ENCODE data around the gene UNC5C.

UNC5C gene

GRCh38 chr4:95517576-95518345, 31.0 kb downstream of the UNC5C start:
- no peak for DNase-seq

- DNase-seq: no peak
Measured at GRCh38 chr4:95516528-95517017, 32.2 kb downstream of the UNC5C start.

GRCh38 chr4:95515589-95515988, 33.2 kb downstream of the UNC5C start:
- no peak for DNase-seq

- DNase-seq: no peak
Measured at GRCh38 chr4:95513022-95513421, 35.8 kb downstream of the UNC5C start.

- DNase-seq: no peak
Measured at GRCh38 chr4:95511477-95511876, 37.3 kb downstream of the UNC5C start.

GRCh38 chr4:95510877-95511276, 37.9 kb downstream of the UNC5C start:
- no peak for DNase-seq

GRCh38 chr4:95510145-95510544, 38.6 kb downstream of the UNC5C start:
- no peak for DNase-seq

- DNase-seq: no peak
Measured at GRCh38 chr4:95508421-95508820, 40.4 kb downstream of the UNC5C start.

GRCh38 chr4:95507561-95507960, 41.2 kb downstream of the UNC5C start:
- no peak for DNase-seq

GRCh38 chr4:95507147-95507546, 41.6 kb downstream of the UNC5C start:
- DNase-seq: no peak

- DNase-seq: no peak
Measured at GRCh38 chr4:95506264-95506663, 42.5 kb downstream of the UNC5C start.

GRCh38 chr4:95505799-95506198, 43.0 kb downstream of the UNC5C start:
- no peak for DNase-seq

GRCh38 chr4:95505151-95505550, 43.6 kb downstream of the UNC5C start:
- DNase-seq: peak; percentile 72

GRCh38 chr4:95504501-95504900, 44.3 kb downstream of the UNC5C start:
- no peak for DNase-seq

- no peak for DNase-seq
Measured at GRCh38 chr4:95500361-95500760, 48.4 kb downstream of the UNC5C start.

GRCh38 chr4:95499291-95499696, 49.5 kb downstream of the UNC5C start:
- DNase-seq: no peak

GRCh38 chr4:95494186-95494585, 54.6 kb downstream of the UNC5C start:
- no peak for DNase-seq

- no peak for DNase-seq
Measured at GRCh38 chr4:95478679-95479078, 70.1 kb downstream of the UNC5C start.

- no peak for DNase-seq
Measured at GRCh38 chr4:95476121-95476520, 72.7 kb downstream of the UNC5C start.

- no peak for DNase-seq
Measured at GRCh38 chr4:95472534-95472933, 76.2 kb downstream of the UNC5C start.

GRCh38 chr4:95470622-95471021, 78.2 kb downstream of the UNC5C start:
- no peak for DNase-seq

GRCh38 chr4:95469617-95470016, 79.2 kb downstream of the UNC5C start:
- DNase-seq: no peak

GRCh38 chr4:95466791-95467190, 82.0 kb downstream of the UNC5C start:
- DNase-seq: no peak

- no peak for DNase-seq
Measured at GRCh38 chr4:95465010-95465409, 83.8 kb downstream of the UNC5C start.

- DNase-seq: no peak
Measured at GRCh38 chr4:95462921-95463320, 85.9 kb downstream of the UNC5C start.

Measured in midbrain (tissue), 1 donor.